ENCODE data around the gene ALLC.

- no peak for TF ChIP-seq KDM4B (IDR thresholded peaks at IDR 0.05; ENCODE audit: borderline replicate concordance in 2 of 2, low read depth in 1 of 2)
- TF ChIP-seq ZNF274 (IDR thresholded peaks at IDR 0.05; ENCODE audit: borderline replicate concordance, low read depth, low read length) = no peak
- TF ChIP-seq ZNF699 (CRISPR knock-in tag; IDR thresholded peaks at IDR 0.05; ENCODE audit: insufficient replicate concordance) = no peak
- TF ChIP-seq STAT6 (CRISPR knock-in tag; IDR thresholded peaks at IDR 0.05) = no peak
- no peak for TF ChIP-seq CREM (IDR thresholded peaks at IDR 0.05; ENCODE audit: low read depth)
- TF ChIP-seq NCOA1 (IDR thresholded peaks at IDR 0.05; ENCODE audit: low read depth) = no peak
- TF ChIP-seq BHLHE40 (IDR thresholded peaks at IDR 0.05; ENCODE audit: low read length) = no peak
- TF ChIP-seq ZNF584 (CRISPR knock-in tag; IDR thresholded peaks at IDR 0.05; ENCODE audit: low read depth) = no peak
Measured at GRCh38 chr2:3705782-3706181, 47.8 kb downstream of the ALLC start.

All from K562 (cell line).